ENCODE measurements around the gene AMBRA1. TPM values are rescaled to one million over a fixed set of nuclear protein-coding genes. Genes with fewer than 3 reads are reported as not detected.

Gene AMBRA1
- total RNA-seq, 2 donors from 2014 or later = 56.2 to 60.7 TPM

GRCh38 chr11:46475926-46476545, 117.8 kb downstream of the AMBRA1 start:
- intact Hi-C loops (cut with DNase I) = no loop called here
- H3K27me3 ChIP-seq (replicated peaks; ENCODE audit: insufficient read depth) = no peaks in the 10 kb centered on the region
- DNase-seq (ENCODE audit: low spot score) = no peak
- no peak overlapping the region for H3K27ac ChIP-seq
- H3K9me3 ChIP-seq = no peaks in the 10 kb centered on the region
- no peaks in the 10 kb centered on the region for H3K4me1 ChIP-seq (replicated peaks)
- 87% methylated on average over 5 of the region's 5 CpGs for WGBS
- no peaks in the 10 kb centered on the region for H3K36me3 ChIP-seq
- H3K4me3 ChIP-seq = no peak overlapping the region
- TF ChIP-seq CTCF (IDR thresholded peaks at IDR 0.05) (no peak), POLR2AphosphoS5 (IDR thresholded peaks at IDR 0.05) (no peak), POLR2A (IDR thresholded peaks at IDR 0.05) (no peak)

- Histone ChIP-seq H3K36me3 (no peaks in the 10 kb centered on the region), H3K9me3 (no peaks in the 10 kb centered on the region), H3K27ac (no peak overlapping the region), H3K4me3 (no peak overlapping the region), H3K4me1 (replicated peaks) (no peaks in the 10 kb centered on the region), H3K27me3 (replicated peaks; ENCODE audit: insufficient read depth) (no peaks in the 10 kb centered on the region)
- TF ChIP-seq POLR2AphosphoS5 (IDR thresholded peaks at IDR 0.05) = no peak
- no peak for TF ChIP-seq CTCF (IDR thresholded peaks at IDR 0.05)
- TF ChIP-seq POLR2A (IDR thresholded peaks at IDR 0.05) = no peak
- intact Hi-C loops (cut with DNase I) = no loop called here
- no peak for DNase-seq (ENCODE audit: low spot score)
- WGBS = 82% methylated on average over 7 of the region's 7 CpGs
Observed at GRCh38 chr11:46475051-46475925, 118.5 kb downstream of the AMBRA1 start.

GRCh38 chr11:46472662-46472994, 121.2 kb downstream of the AMBRA1 start:
- no peaks in the 10 kb centered on the region for H3K4me1 ChIP-seq (replicated peaks)
- no peak overlapping the region for H3K27ac ChIP-seq
- DNase-seq (ENCODE audit: low spot score) = no peak
- TF ChIP-seq POLR2A (IDR thresholded peaks at IDR 0.05) (no peak), POLR2AphosphoS5 (IDR thresholded peaks at IDR 0.05) (no peak)
- no peaks in the 10 kb centered on the region for H3K27me3 ChIP-seq (replicated peaks; ENCODE audit: insufficient read depth)
- no peak overlapping the region for H3K4me3 ChIP-seq
- intact Hi-C loops (cut with DNase I) = no loop called here
- whole genome bisulfite sequencing = 84% methylated on average over 1 of the region's 1 CpG
- H3K9me3 ChIP-seq = no peaks in the 10 kb centered on the region
- no peaks in the 10 kb centered on the region for H3K36me3 ChIP-seq

- H3K4me1 ChIP-seq (replicated peaks) = no peaks in the 10 kb centered on the region
- no peak overlapping the region for H3K4me3 ChIP-seq
- no peak for DNase-seq (ENCODE audit: low spot score)
- no peaks in the 10 kb centered on the region for H3K9me3 ChIP-seq
- no peaks in the 10 kb centered on the region for H3K36me3 ChIP-seq
- intact Hi-C loops (cut with DNase I) = no loop called here
- TF ChIP-seq POLR2AphosphoS5 (IDR thresholded peaks at IDR 0.05) = no peak
- no peak for TF ChIP-seq CTCF (IDR thresholded peaks at IDR 0.05)
- no peak for TF ChIP-seq POLR2A (IDR thresholded peaks at IDR 0.05)
- WGBS = 56% methylated on average over 5 of the region's 5 CpGs
- H3K27ac ChIP-seq = no peak overlapping the region
- no peaks in the 10 kb centered on the region for H3K27me3 ChIP-seq (replicated peaks; ENCODE audit: insufficient read depth)
Observed at GRCh38 chr11:46471943-46472661, 121.7 kb downstream of the AMBRA1 start.

- H3K9me3 ChIP-seq = no peaks in the 10 kb centered on the region
- DNase-seq (ENCODE audit: low spot score) = no peak
- no peak for TF ChIP-seq POLR2AphosphoS5 (IDR thresholded peaks at IDR 0.05)
- TF ChIP-seq CTCF (IDR thresholded peaks at IDR 0.05) = no peak
- no peak for TF ChIP-seq POLR2A (IDR thresholded peaks at IDR 0.05)
- no peak overlapping the region for H3K27ac ChIP-seq
- no peaks in the 10 kb centered on the region for H3K36me3 ChIP-seq
- no peaks in the 10 kb centered on the region for H3K27me3 ChIP-seq (replicated peaks; ENCODE audit: insufficient read depth)
- WGBS = 97% methylated on average over 4 of the region's 4 CpGs
- intact Hi-C loops (cut with DNase I) = no loop called here
- H3K4me3 ChIP-seq = no peak overlapping the region
- no peaks in the 10 kb centered on the region for H3K4me1 ChIP-seq (replicated peaks)
Observed at GRCh38 chr11:46469926-46470325, 123.9 kb downstream of the AMBRA1 start.

All from prostate gland (tissue), 2 donors.